HEK293 (cell line): ENCODE results near the gene VWA3A.
A peak's percentile ranks its signal among the peaks of the same experiment; 100 is the strongest.

Experiments used
- HOXC10 ChIP-seq: sonication (generic); formaldehyde crosslinking; IDR thresholded peaks from 2 replicates; pipeline ENCODE4 v1.8.1; 2023; ENCODE audit warnings: mild to moderate bottlenecking, missing genetic modification reagents
- KLF10 ChIP-seq: fragments of 450-650 bp; IDR thresholded peaks from 2 replicates; pipeline ENCODE4 v1.5.1; 2018; ENCODE audit warnings: missing biosample characterization, mild to moderate bottlenecking, missing genetic modification characterization
- MEIS1 ChIP-seq: sonication (generic); formaldehyde crosslinking; IDR thresholded peaks from 2 replicates; pipeline ENCODE4 v1.8.1; 2022; ENCODE audit warnings: missing genetic modification reagents, mild to moderate bottlenecking, borderline replicate concordance
- PRDM1 ChIP-seq: fragments of 450-650 bp; formaldehyde crosslinking; IDR thresholded peaks from 2 replicates; pipeline ENCODE4; 2016; ENCODE audit warnings: missing biosample characterization, missing genetic modification characterization
- SP2 ChIP-seq: fragments of 450-650 bp; formaldehyde crosslinking; IDR thresholded peaks from 2 replicates; pipeline ENCODE4 v1.5.1; 2016; ENCODE audit warnings: missing biosample characterization, missing genetic modification characterization
- ZFP69B ChIP-seq: fragments of 450-650 bp; formaldehyde crosslinking; IDR thresholded peaks from 2 replicates; pipeline ENCODE4 v1.5.1; 2016; ENCODE audit warnings: missing biosample characterization, missing genetic modification characterization
- ZNF114 ChIP-seq: fragments of 450-650 bp; formaldehyde crosslinking; IDR thresholded peaks from 2 replicates; pipeline ENCODE4 v1.5.0; 2017; ENCODE audit warnings: missing biosample characterization, missing genetic modification characterization
- ZNF140 ChIP-seq: fragments of 450-650 bp; formaldehyde crosslinking; IDR thresholded peaks from 2 replicates; pipeline ENCODE4 v1.5.1; 2016; ENCODE audit warnings: missing biosample characterization, missing genetic modification characterization
- ZNF146 ChIP-seq: fragments of 450-650 bp; formaldehyde crosslinking; IDR thresholded peaks from 2 replicates; pipeline ENCODE4 v1.5.1; 2016; ENCODE audit warnings: missing biosample characterization, missing genetic modification characterization
- ZNF266 ChIP-seq: fragments of 450-650 bp; formaldehyde crosslinking; IDR thresholded peaks from 2 replicates; pipeline ENCODE4 v1.5.1; 2016; ENCODE audit warnings: missing biosample characterization, missing genetic modification characterization, low read depth
- ZNF302 ChIP-seq: fragments of 450-650 bp; formaldehyde crosslinking; IDR thresholded peaks from 2 replicates; pipeline ENCODE4 v1.5.1; 2016; ENCODE audit warnings: missing biosample characterization, missing genetic modification characterization, low read depth
- ZNF335 ChIP-seq: fragments of 450-650 bp; formaldehyde crosslinking; conservative IDR thresholded peaks from 2 replicates; pipeline ENCODE4 v1.5.1; 2016; ENCODE audit warnings: missing biosample characterization, missing genetic modification characterization
- ZNF341 ChIP-seq: fragments of 450-650 bp; formaldehyde crosslinking; IDR thresholded peaks from 2 replicates; pipeline ENCODE4; 2016; ENCODE audit warnings: low read depth, missing biosample characterization, missing genetic modification characterization
- ZNF394 ChIP-seq: fragments of 450-650 bp; formaldehyde crosslinking; IDR thresholded peaks from 2 replicates; pipeline ENCODE4 v1.5.1; 2016; ENCODE audit warnings: missing biosample characterization, missing genetic modification characterization, mild to moderate bottlenecking, moderate library complexity, borderline replicate concordance
- ZNF433 ChIP-seq: fragments of 450-650 bp; formaldehyde crosslinking; IDR thresholded peaks from 2 replicates; pipeline ENCODE4 v1.5.1; 2016; ENCODE audit warnings: missing biosample characterization, missing genetic modification characterization, low read depth
- ZNF48 ChIP-seq: fragments of 450-650 bp; formaldehyde crosslinking; IDR thresholded peaks from 2 replicates; pipeline ENCODE4 v1.5.1; 2016; ENCODE audit warnings: missing biosample characterization, missing genetic modification characterization
- ZNF544 ChIP-seq: fragments of 450-650 bp; formaldehyde crosslinking; IDR thresholded peaks from 2 replicates; pipeline ENCODE4 v1.5.0; 2017; ENCODE audit warnings: missing biosample characterization, missing genetic modification characterization
- ZNF558 ChIP-seq: fragments of 450-650 bp; formaldehyde crosslinking; IDR thresholded peaks from 2 replicates; pipeline ENCODE4 v1.5.1; 2016; ENCODE audit warnings: missing biosample characterization, missing genetic modification characterization
- ZNF610 ChIP-seq: fragments of 450-650 bp; formaldehyde crosslinking; IDR thresholded peaks from 2 replicates; pipeline ENCODE4 v1.5.1; 2016; ENCODE audit warnings: missing biosample characterization, missing genetic modification characterization, borderline replicate concordance
- ZNF654 ChIP-seq: fragments of 450-650 bp; formaldehyde crosslinking; IDR thresholded peaks from 2 replicates; pipeline ENCODE4 v1.5.1; 2016; ENCODE audit warnings: low read depth, missing biosample characterization, missing genetic modification characterization
- ZNF768 ChIP-seq: fragments of 450-650 bp; formaldehyde crosslinking; IDR thresholded peaks from 2 replicates; pipeline ENCODE4 v1.5.1; 2018; ENCODE audit warnings: missing biosample characterization, mild to moderate bottlenecking, missing genetic modification characterization
- ZNF830 ChIP-seq: fragments of 450-650 bp; IDR thresholded peaks from 2 replicates; pipeline ENCODE4 v1.5.0; 2018; ENCODE audit warnings: missing biosample characterization, missing genetic modification characterization, low read depth, mild to moderate bottlenecking, moderate library complexity
- ZNF843 ChIP-seq: fragments of 450-650 bp; formaldehyde crosslinking; IDR thresholded peaks from 2 replicates; pipeline ENCODE4 v1.5.1; 2016; ENCODE audit warnings: missing biosample characterization, missing genetic modification characterization
- TF ChIP-seq, protein P1 (sequence below): fragments of 450-650 bp; formaldehyde crosslinking; IDR thresholded peaks from 2 replicates; pipeline ENCODE4 v1.5.1; 2016; ENCODE audit warnings: missing biosample characterization, missing genetic modification characterization
- TF ChIP-seq, protein P2 (sequence below): fragments of 450-650 bp; formaldehyde crosslinking; IDR thresholded peaks from 2 replicates; pipeline ENCODE4 v1.5.1; 2016; ENCODE audit warnings: missing biosample characterization, missing genetic modification characterization, borderline replicate concordance
- TF ChIP-seq, protein P3 (sequence below): fragments of 450-650 bp; formaldehyde crosslinking; IDR thresholded peaks from 2 replicates; pipeline ENCODE4 v1.5.1; 2016; ENCODE audit warnings: missing biosample characterization, missing genetic modification characterization
- TF ChIP-seq, protein P4 (sequence below): fragments of 450-650 bp; formaldehyde crosslinking; IDR thresholded peaks from 2 replicates; pipeline ENCODE4 v1.5.1; 2016; ENCODE audit warnings: missing biosample characterization, missing genetic modification characterization
- TF ChIP-seq, protein P5 (sequence below): fragments of 450-650 bp; formaldehyde crosslinking; optimal IDR thresholded peaks from 2 replicates; pipeline ENCODE3; 2016; ENCODE audit warnings: missing biosample characterization, mild to moderate bottlenecking, missing genetic modification characterization
- TF ChIP-seq, protein P6 (sequence below): sonication (generic); formaldehyde crosslinking; IDR thresholded peaks from 2 replicates; pipeline ENCODE4 v1.8.1; 2022; ENCODE audit warnings: mild to moderate bottlenecking, moderate library complexity, missing genetic modification reagents

Gene VWA3A

DNA sequence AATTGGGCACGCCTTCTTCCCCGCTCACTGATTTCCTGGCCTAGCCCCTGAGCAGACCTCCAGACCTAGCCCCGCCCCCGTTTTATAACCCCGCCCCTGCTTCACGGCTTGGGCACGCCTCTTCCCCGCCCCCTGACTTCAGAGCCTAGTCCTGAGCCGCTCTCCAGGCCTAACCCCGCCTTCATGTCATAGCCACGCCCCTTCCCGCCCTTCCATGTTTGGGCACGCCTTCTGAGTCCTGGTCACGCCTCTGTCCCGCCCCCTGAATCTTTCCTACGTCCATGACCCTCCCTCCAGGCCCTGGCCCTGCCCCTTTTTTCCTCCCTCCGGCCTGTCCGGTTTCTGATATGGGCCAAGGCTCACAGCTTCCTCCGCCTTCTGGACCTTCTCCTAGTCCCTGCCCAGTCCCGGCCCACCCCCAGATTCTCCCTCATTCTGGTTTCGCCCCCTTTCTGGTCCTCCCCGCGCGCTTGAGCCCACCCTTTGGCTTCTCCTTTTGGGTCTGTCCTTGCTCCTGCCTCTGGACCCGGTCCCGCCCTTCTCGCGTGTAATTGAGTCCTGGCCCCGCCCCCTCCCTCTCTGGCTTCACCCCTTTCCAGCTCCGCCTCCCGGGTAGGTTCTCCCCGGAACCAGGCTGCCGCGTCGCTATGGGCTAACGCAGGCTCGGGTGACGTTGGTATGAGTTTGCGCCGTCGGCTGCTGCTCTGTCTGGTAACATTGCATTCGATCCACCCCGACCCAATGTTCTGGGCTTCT is 98.6 kb downstream of the VWA3A start (continued):
- 0 out of 2 replicates have a peak, but pooled peaks have one; percentile 30 for TF ChIP-seq ZNF843 (tag by site-specific recombination)
- peak; percentile 86 for TF ChIP-seq SP2 (tag by site-specific recombination)
- TF ChIP-seq HOXC10 = no peak
- peak; percentile 13; the same call in 1 of the 2 replicates for TF ChIP-seq ZNF341 (tag by site-specific recombination)
- TF ChIP-seq ZNF610 (tag by site-specific recombination) = no peak
- no peak for TF ChIP-seq ZNF830 (tag by site-specific recombination)
- no peak for TF ChIP-seq ZNF146 (tag by site-specific recombination)
- TF ChIP-seq, protein P1, sequence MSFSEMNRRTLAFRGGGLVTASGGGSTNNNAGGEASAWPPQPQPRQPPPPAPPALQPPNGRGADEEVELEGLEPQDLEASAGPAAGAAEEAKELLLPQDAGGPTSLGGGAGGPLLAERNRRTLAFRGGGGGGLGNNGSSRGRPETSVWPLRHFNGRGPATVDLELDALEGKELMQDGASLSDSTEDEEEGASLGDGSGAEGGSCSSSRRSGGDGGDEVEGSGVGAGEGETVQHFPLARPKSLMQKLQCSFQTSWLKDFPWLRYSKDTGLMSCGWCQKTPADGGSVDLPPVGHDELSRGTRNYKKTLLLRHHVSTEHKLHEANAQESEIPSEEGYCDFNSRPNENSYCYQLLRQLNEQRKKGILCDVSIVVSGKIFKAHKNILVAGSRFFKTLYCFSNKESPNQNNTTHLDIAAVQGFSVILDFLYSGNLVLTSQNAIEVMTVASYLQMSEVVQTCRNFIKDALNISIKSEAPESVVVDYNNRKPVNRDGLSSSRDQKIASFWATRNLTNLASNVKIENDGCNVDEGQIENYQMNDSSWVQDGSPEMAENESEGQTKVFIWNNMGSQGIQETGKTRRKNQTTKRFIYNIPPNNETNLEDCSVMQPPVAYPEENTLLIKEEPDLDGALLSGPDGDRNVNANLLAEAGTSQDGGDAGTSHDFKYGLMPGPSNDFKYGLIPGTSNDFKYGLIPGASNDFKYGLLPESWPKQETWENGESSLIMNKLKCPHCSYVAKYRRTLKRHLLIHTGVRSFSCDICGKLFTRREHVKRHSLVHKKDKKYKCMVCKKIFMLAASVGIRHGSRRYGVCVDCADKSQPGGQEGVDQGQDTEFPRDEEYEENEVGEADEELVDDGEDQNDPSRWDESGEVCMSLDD (tag by site-specific recombination) = no peak
- TF ChIP-seq KLF10 = no peak; the same call in none of the 2 replicates
- no peak; the same call in 1 of the 2 replicates for TF ChIP-seq ZNF394 (tag by site-specific recombination)
- TF ChIP-seq, protein P2, sequence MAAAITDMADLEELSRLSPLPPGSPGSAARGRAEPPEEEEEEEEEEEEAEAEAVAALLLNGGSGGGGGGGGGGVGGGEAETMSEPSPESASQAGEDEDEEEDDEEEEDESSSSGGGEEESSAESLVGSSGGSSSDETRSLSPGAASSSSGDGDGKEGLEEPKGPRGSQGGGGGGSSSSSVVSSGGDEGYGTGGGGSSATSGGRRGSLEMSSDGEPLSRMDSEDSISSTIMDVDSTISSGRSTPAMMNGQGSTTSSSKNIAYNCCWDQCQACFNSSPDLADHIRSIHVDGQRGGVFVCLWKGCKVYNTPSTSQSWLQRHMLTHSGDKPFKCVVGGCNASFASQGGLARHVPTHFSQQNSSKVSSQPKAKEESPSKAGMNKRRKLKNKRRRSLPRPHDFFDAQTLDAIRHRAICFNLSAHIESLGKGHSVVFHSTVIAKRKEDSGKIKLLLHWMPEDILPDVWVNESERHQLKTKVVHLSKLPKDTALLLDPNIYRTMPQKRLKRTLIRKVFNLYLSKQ (tag by site-specific recombination) = no peak
- no peak for TF ChIP-seq ZNF266 (tag by site-specific recombination)
- no peak for TF ChIP-seq ZNF114
- TF ChIP-seq ZNF48 = no peak
- TF ChIP-seq ZNF654 (tag by site-specific recombination) = no peak
- TF ChIP-seq, protein P3, sequence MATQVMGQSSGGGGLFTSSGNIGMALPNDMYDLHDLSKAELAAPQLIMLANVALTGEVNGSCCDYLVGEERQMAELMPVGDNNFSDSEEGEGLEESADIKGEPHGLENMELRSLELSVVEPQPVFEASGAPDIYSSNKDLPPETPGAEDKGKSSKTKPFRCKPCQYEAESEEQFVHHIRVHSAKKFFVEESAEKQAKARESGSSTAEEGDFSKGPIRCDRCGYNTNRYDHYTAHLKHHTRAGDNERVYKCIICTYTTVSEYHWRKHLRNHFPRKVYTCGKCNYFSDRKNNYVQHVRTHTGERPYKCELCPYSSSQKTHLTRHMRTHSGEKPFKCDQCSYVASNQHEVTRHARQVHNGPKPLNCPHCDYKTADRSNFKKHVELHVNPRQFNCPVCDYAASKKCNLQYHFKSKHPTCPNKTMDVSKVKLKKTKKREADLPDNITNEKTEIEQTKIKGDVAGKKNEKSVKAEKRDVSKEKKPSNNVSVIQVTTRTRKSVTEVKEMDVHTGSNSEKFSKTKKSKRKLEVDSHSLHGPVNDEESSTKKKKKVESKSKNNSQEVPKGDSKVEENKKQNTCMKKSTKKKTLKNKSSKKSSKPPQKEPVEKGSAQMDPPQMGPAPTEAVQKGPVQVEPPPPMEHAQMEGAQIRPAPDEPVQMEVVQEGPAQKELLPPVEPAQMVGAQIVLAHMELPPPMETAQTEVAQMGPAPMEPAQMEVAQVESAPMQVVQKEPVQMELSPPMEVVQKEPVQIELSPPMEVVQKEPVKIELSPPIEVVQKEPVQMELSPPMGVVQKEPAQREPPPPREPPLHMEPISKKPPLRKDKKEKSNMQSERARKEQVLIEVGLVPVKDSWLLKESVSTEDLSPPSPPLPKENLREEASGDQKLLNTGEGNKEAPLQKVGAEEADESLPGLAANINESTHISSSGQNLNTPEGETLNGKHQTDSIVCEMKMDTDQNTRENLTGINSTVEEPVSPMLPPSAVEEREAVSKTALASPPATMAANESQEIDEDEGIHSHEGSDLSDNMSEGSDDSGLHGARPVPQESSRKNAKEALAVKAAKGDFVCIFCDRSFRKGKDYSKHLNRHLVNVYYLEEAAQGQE (tag by site-specific recombination) = no peak
- TF ChIP-seq PRDM1 = no peak
- TF ChIP-seq, protein P4, sequence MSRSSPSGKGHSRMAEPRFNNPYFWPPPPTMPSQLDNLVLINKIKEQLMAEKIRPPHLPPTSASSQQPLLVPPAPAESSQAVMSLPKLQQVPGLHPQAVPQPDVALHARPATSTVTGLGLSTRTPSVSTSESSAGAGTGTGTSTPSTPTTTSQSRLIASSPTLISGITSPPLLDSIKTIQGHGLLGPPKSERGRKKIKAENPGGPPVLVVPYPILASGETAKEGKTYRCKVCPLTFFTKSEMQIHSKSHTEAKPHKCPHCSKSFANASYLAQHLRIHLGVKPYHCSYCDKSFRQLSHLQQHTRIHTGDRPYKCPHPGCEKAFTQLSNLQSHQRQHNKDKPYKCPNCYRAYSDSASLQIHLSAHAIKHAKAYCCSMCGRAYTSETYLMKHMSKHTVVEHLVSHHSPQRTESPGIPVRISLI (tag by site-specific recombination) = no peak
- no peak for TF ChIP-seq MEIS1 (CRISPR knock-in tag)
- TF ChIP-seq, protein P5, sequence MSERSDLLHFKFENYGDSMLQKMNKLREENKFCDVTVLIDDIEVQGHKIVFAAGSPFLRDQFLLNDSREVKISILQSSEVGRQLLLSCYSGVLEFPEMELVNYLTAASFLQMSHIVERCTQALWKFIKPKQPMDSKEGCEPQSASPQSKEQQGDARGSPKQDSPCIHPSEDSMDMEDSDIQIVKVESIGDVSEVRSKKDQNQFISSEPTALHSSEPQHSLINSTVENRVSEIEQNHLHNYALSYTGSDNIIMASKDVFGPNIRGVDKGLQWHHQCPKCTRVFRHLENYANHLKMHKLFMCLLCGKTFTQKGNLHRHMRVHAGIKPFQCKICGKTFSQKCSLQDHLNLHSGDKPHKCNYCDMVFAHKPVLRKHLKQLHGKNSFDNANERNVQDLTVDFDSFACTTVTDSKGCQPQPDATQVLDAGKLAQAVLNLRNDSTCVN (tag by site-specific recombination) = no peak
- TF ChIP-seq ZNF433 = no peak
- no peak for TF ChIP-seq ZNF302 (tag by site-specific recombination)
- TF ChIP-seq ZNF558 (tag by site-specific recombination) = no peak
- no peak for TF ChIP-seq ZNF544
- TF ChIP-seq ZNF768 (tag by site-specific recombination) = no peak
- TF ChIP-seq ZNF140 (tag by site-specific recombination) = no peak
- TF ChIP-seq ZNF335 = peak; percentile 77
- TF ChIP-seq, protein P6, sequence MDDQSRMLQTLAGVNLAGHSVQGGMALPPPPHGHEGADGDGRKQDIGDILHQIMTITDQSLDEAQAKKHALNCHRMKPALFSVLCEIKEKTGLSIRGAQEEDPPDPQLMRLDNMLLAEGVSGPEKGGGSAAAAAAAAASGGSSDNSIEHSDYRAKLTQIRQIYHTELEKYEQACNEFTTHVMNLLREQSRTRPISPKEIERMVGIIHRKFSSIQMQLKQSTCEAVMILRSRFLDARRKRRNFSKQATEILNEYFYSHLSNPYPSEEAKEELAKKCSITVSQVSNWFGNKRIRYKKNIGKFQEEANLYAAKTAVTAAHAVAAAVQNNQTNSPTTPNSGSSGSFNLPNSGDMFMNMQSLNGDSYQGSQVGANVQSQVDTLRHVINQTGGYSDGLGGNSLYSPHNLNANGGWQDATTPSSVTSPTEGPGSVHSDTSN = no peak
- TF ChIP-seq ZFP69B (tag by site-specific recombination) = no peak
